Tibial nerve (tissue), 4 donors: ENCODE results near the gene NACA. TPM values are rescaled to one million over a fixed set of nuclear protein-coding genes. Genes with fewer than 3 reads are reported as not detected.
A peak's percentile ranks its signal among the peaks of the same experiment; 100 is the strongest.

Experiments used
- DNase-seq, 2 donors: peaks; one replicate each; pipeline ENCODE4 v3.0.0-alpha.2; 2019; ENCODE audit warnings: low spot score in 2 of 2
- H3K27ac ChIP-seq, 4 donors: fragments of 200-600 bp; sonication (generic) in 3 of 4; one replicate each; pipeline ENCODE4 v1.5.1; 2017 to 2019; ENCODE audit warnings: mild to moderate bottlenecking in 1 of 4
- H3K27me3 ChIP-seq, 2 donors: fragments of 200-600 bp; sonication (generic) in 1 of 2; one replicate each; pipeline versions ENCODE4 v1.5.1 to v1.6.0; 2017 to 2019
- H3K36me3 ChIP-seq, 3 donors: fragments of 200-600 bp; sonication (generic); one replicate each; pipeline ENCODE4 v1.5.1; 2018 to 2019
- H3K4me1 ChIP-seq, 4 donors: fragments of 200-600 bp; sonication (generic) in 3 of 4; one replicate each; pipeline ENCODE4 v1.5.1; 2017 to 2019
- H3K4me3 ChIP-seq, 4 donors: fragments of 200-600 bp; sonication (generic) in 3 of 4; one replicate each; pipeline ENCODE4 v1.5.1; 2017 to 2019; ENCODE audit warnings: mild to moderate bottlenecking in 1 of 4, moderate library complexity in 1 of 4
- H3K9me3 ChIP-seq, 4 donors: fragments of 200-600 bp; sonication (generic) in 3 of 4; one replicate each; pipeline ENCODE4 v1.5.1; 2017 to 2019
- EP300 ChIP-seq, 2 donors: sonication (generic); formaldehyde crosslinking; IDR thresholded peaks; one replicate each; pipeline ENCODE4 v1.6.1; 2017; ENCODE audit warnings: antibody characterized with exemption in 2 of 2, mild to moderate bottlenecking in 1 of 2
- POLR2A ChIP-seq, 2 donors: fragments of 450-650 bp; IDR thresholded peaks; one replicate each; pipeline ENCODE4 v1.6.1; 2017; ENCODE audit warnings: antibody characterized with exemption in 2 of 2, mild to moderate bottlenecking in 2 of 2, moderate library complexity in 2 of 2
- WGBS, 2 donors: methylation state at CpG; one replicate each; pipeline ENCODE4 v1.1.5; 2018; 5-methylcytosine and 5-hydroxymethylcytosine counted together
- total RNA-seq, 4 donors: library from RNA; depleted of rRNA; stranded (reverse); fragments of >200 nt; gene quantifications; one replicate each; pipeline ENCODE4 v1.1.0, GENCODE V29; 2016
- TF ChIP-seq, protein P1 (sequence below), 5 experiments: fragments of 200-600 bp in 3 of 5; fragments of 450-650 bp in 2 of 5; sonication (generic) in 3 of 5; IDR thresholded peaks; one replicate each; pipeline ENCODE4 v1.5.1; 2016 to 2019; ENCODE audit warnings: antibody characterized with exemption in 5 of 5, mild to moderate bottlenecking in 3 of 5, moderate library complexity in 2 of 5

Gene NACA
- total RNA-seq, 4 donors from 2014 or later = 829 to 1,085 (median 948) TPM

- Histone ChIP-seq H3K27me3 (no peaks in the 10 kb centered on the region), H3K4me3 (peak overlapping the region; percentile 82 to 95 (median 85)), H3K9me3 (no peaks in the 10 kb centered on the region), H3K27ac (peak overlapping the region; percentile 97 to 100 (median 100)), H3K36me3 (no peaks in the 10 kb centered on the region), H3K4me1 (peaks cover 0 to 47% (median 12%) of the 10 kb centered on the region in 4 donors)
- 0 to 1% methylated on average over 57 to 62 of the region's 62 CpGs for WGBS, 2 donors
- no peak for TF ChIP-seq POLR2A (IDR thresholded peaks at IDR 0.05)
- TF ChIP-seq, protein P1, sequence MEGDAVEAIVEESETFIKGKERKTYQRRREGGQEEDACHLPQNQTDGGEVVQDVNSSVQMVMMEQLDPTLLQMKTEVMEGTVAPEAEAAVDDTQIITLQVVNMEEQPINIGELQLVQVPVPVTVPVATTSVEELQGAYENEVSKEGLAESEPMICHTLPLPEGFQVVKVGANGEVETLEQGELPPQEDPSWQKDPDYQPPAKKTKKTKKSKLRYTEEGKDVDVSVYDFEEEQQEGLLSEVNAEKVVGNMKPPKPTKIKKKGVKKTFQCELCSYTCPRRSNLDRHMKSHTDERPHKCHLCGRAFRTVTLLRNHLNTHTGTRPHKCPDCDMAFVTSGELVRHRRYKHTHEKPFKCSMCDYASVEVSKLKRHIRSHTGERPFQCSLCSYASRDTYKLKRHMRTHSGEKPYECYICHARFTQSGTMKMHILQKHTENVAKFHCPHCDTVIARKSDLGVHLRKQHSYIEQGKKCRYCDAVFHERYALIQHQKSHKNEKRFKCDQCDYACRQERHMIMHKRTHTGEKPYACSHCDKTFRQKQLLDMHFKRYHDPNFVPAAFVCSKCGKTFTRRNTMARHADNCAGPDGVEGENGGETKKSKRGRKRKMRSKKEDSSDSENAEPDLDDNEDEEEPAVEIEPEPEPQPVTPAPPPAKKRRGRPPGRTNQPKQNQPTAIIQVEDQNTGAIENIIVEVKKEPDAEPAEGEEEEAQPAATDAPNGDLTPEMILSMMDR (IDR thresholded peaks at IDR 0.05) = no peak
- no peak for TF ChIP-seq EP300 (IDR thresholded peaks at IDR 0.05)
- DNase-seq = peak; percentile 31 to 41
Measured at GRCh38 chr12:56687223-56688128, 37.6 kb downstream of the NACA start.

DNA sequence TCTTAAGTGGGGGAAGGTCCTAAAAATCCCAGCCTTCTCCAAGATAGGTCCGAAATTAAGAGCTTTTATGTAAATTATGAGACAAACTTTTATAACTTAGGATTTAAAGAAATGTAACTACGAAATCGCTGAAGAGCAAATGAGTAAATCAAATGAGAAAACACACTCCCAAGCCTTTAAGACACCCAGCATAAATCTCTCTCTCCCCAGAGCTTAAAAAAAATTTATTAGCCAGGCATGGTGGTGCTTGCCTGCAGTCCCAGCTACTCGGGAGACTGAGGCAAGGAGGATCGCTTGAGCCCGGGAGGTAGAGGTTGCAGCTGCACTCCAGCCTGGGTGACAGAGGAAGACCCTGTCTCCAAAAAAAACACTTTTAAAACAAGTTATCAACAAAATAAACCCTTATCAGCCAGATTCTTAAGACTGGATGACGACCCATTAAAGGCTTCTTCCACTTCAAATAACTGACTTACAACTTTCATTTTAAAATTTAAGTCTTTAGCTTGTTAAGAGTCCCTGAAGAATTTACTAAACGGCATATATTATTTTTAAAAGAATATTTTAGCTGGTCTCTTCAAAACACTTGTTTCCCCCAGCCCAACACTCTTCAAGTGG lies 40.2 kb downstream of the NACA start:
- H3K9me3 ChIP-seq = no peaks in the 10 kb centered on the region
- peak overlapping the region in 3 of 4 donors; percentile 5 to 63 (median 45) for H3K27ac ChIP-seq
- TF ChIP-seq POLR2A (IDR thresholded peaks at IDR 0.05) (no peak), EP300 (IDR thresholded peaks at IDR 0.05) (no peak)
- TF ChIP-seq, protein P1 (IDR thresholded peaks at IDR 0.05) = no peak
- peaks cover 0 to 8% (median 0%) of the 10 kb centered on the region in 3 donors for H3K36me3 ChIP-seq
- H3K4me3 ChIP-seq = peak overlapping the region in 2 of 4 donors; percentile 7 to 10
- WGBS, 2 donors = 42 to 45% methylated on average over 8 of the region's 8 CpGs
- DNase-seq = no peak
- no peaks in the 10 kb centered on the region for H3K27me3 ChIP-seq
- H3K4me1 ChIP-seq = peaks cover 0 to 70% (median 19%) of the 10 kb centered on the region in 4 donors

- DNase-seq = no peak
- WGBS, 2 donors = 95 to 99% methylated on average over 6 of the region's 6 CpGs
- no peak overlapping the region for H3K27ac ChIP-seq
Measured at GRCh38 chr12:56682323-56682722, 42.8 kb downstream of the NACA start.

GRCh38 chr12:56679883-56680575 lies 45.1 kb downstream of the NACA start:
- DNase-seq = no peak
- no peaks in the 10 kb centered on the region for H3K27me3 ChIP-seq
- H3K36me3 ChIP-seq = peaks cover 0 to 12% (median 0%) of the 10 kb centered on the region in 3 donors
- no peak for TF ChIP-seq EP300 (IDR thresholded peaks at IDR 0.05)
- TF ChIP-seq, protein P1 (IDR thresholded peaks at IDR 0.05) = no peak
- no peak for TF ChIP-seq POLR2A (IDR thresholded peaks at IDR 0.05)
- no peak overlapping the region for H3K27ac ChIP-seq
- no peak overlapping the region for H3K4me3 ChIP-seq
- peaks cover 0 to 88% (median 19%) of the 10 kb centered on the region in 4 donors for H3K4me1 ChIP-seq
- WGBS, 2 donors = 89 to 93% methylated on average over 13 of the region's 13 CpGs
- no peaks in the 10 kb centered on the region for H3K9me3 ChIP-seq

More at GRCh38 chr12:56682323-56682722, 42.8 kb downstream of the NACA start:
- TF ChIP-seq, protein P1 (IDR thresholded peaks at IDR 0.05) = no peak
- TF ChIP-seq EP300 (IDR thresholded peaks at IDR 0.05) (no peak), POLR2A (IDR thresholded peaks at IDR 0.05) (no peak)
- Histone ChIP-seq H3K4me1 (peaks cover 0 to 86% (median 27%) of the 10 kb centered on the region in 4 donors), H3K27me3 (no peaks in the 10 kb centered on the region), H3K36me3 (peaks cover 0 to 12% (median 0%) of the 10 kb centered on the region in 3 donors), H3K4me3 (no peak overlapping the region), H3K9me3 (no peaks in the 10 kb centered on the region)
